Caco-2 (cell line): ENCODE measurements around the gene ELAVL3. TPM values are rescaled to one million over a fixed set of nuclear protein-coding genes. Genes with fewer than 3 reads are reported as not detected.

ENCODE experiments used
- microRNA-seq: library from miRNA; unstranded; fragments of <30 nt; microRNA quantifications from one replicate; pipeline ENCODE4 v1.2.0, GENCODE V29; 2022
- total RNA-seq: library from RNA; stranded (reverse); gene quantifications from 2 replicates; pipeline ENCODE4 v1.2.3, GENCODE V29; 2022

The ELAVL3 gene
- total RNA-seq, 1 experiment from 2014 or later, result not detected

Small RNA genes lying within 50 kb of the gene (microRNA-seq; reads per million reads assigned to microRNA genes)
- gene MIR7974, result 21.4 reads per million, percentile 58 among the genes with 10 or more reads in this experiment

Other genes with a start within 250 kb of the ELAVL3 start
- gene ANGPTL8, start 241.4 kb downstream of the ELAVL3 start, total RNA-seq, result not detected in 2 replicates
- gene DOCK6, start 218.5 kb downstream of the ELAVL3 start, total RNA-seq, result 84.1 and 94.3 TPM in 2 replicates
- not detected in 2 replicates for gene TSPAN16, start 184.9 kb downstream of the ELAVL3 start, total RNA-seq
- 28.0 and 35.2 TPM in 2 replicates for gene RAB3D, start 141.4 kb downstream of the ELAVL3 start, total RNA-seq
- gene TMEM205, start 134.8 kb downstream of the ELAVL3 start, total RNA-seq, result 68.3 and 76.1 TPM in 2 replicates
- gene CCDC159, start 134.5 kb downstream of the ELAVL3 start, total RNA-seq, result 11.7 and 13.9 TPM in 2 replicates
- 5.6 and 7.4 TPM in 2 replicates for gene PLPPR2, start 125.6 kb downstream of the ELAVL3 start, total RNA-seq
- 3.7 and 3.9 TPM in 2 replicates for gene SWSAP1, start 106.4 kb downstream of the ELAVL3 start, total RNA-seq
- 6.1 and 7.9 TPM in 2 replicates for gene EPOR, start 96.7 kb downstream of the ELAVL3 start, total RNA-seq
- gene RGL3, start 61.7 kb downstream of the ELAVL3 start, total RNA-seq, result 53.1 and 58.8 TPM in 2 replicates
- not detected in 2 replicates for gene ODAD3, start 45.9 kb downstream of the ELAVL3 start, total RNA-seq
- gene PRKCSH, start 45.4 kb downstream of the ELAVL3 start, total RNA-seq, result 412 and 456 TPM in 2 replicates
- 6.1 and 8.9 TPM in 2 replicates for gene ZNF653, start 24.8 kb upstream of the ELAVL3 start, total RNA-seq
- 39.8 and 44.8 TPM in 2 replicates for gene ECSIT, start 48.1 kb upstream of the ELAVL3 start, total RNA-seq
- 0.54 and 0.84 TPM in 2 replicates for gene CNN1, start 57.8 kb upstream of the ELAVL3 start, total RNA-seq
- gene ELOF1, start 78.2 kb upstream of the ELAVL3 start, total RNA-seq, result 48.5 and 49.4 TPM in 2 replicates
- 0.48 TPM in 1 of 2 replicates, not detected in the other for gene ACP5, start 96.6 kb upstream of the ELAVL3 start, total RNA-seq
- 8.1 and 9.0 TPM in 2 replicates for gene ZNF627, start 116.4 kb upstream of the ELAVL3 start, total RNA-seq